ENCODE results near the gene RANBP9. TPM values are rescaled to one million over a fixed set of nuclear protein-coding genes. Genes with fewer than 3 reads are reported as not detected.
A peak's percentile ranks its signal among the peaks of the same experiment; 100 is the strongest.

The RANBP9 gene
- total and polyA plus RNA-seq, 2 of the 13 experiments (the other 11 are each of a cell fraction or from before 2014, with no cell fraction given) = 26.6 to 30.6 TPM

DNA sequence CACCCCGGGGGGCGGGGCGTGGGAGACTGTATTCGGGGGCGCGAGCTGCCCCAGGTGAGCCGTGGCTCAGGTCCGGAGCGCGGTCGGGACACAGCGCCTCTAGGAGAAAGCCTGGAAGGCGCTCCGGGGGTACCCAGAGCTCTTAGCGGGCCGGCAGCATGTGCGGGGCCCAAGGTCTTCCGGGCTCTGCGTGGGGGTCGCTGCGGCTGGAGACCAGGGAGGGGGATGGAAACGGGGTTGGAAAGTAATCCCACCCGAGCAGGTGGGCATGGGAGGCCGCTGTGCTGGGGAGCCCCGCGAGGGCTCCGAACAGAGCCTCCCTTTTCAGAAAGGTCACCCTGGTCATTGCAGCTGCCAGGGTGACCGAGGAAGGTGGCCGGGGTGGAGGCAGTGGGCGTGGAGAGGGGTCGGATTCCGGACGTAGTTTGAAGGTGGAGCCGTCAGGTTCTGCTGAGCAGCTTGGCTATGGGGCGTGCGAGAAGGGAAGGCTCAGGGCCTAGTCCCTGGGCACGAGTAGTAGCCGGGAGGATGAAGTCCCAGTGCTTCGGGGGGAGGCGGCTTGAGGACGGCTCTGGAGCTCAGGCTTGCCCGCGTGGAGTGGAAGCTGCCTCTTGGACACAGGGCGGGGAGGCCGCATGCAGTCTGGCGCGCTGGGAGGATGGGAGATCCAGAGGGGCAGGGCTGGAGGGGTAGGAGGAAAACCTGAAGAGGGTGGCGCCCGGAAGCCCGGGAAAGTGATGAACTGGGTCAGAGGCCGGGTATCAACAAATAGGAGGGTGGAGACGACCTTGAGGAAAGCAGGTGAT is 136.9 kb downstream of the RANBP9 start, which contains the start of gene SIRT5:
SIRT5 (plus strand) TSS at position 31 of the 806 bp plus-strand sequence. CDS start 9,510 bp downstream, outside the sequence.
- H3K9ac ChIP-seq (ENCODE audit: insufficient read depth, low read depth, low read length) = peak within 1 kb of the TSS; percentile 98
- no TSS peak for BruUV-seq (replicated peaks)
- H2AFZ ChIP-seq (ENCODE audit: low read length) = no peak within 1 kb of the TSS
- WGBS (ENCODE audit: low lambda C conversion rate) = under 1% methylated on average over 31 of the region's 52 CpGs
- CTCF ChIA-PET (ENCODE audit: low intra/inter-chr PET ratio, low total read pairs) = interaction anchor here (2.0 kb wide), 1 partner anchor 30 kb away, joined by 7 read pairs; no protein-coding TSS in a partner anchor
- no peaks in the 10 kb centered on the region; a peak in 1 of 5 replicates for H3K36me3 ChIP-seq (replicated peaks in 1 of 2; ENCODE audit: control insufficient read depth in 1 of 2, insufficient read depth in 2 of 2, low read length in 2 of 2)
- no peaks in the 10 kb centered on the region for H3K9me3 ChIP-seq (ENCODE audit: low read length)
- DNase-seq (ENCODE audit: low spot score) = peak; percentile 94
- no peaks in the 10 kb centered on the region for H3K27me3 ChIP-seq (ENCODE audit: control insufficient read depth in 1 of 2, insufficient read depth in 2 of 2, low read length in 2 of 2)
- H3K27ac ChIP-seq (ENCODE audit: extremely low read length, insufficient read depth, low read length) = peak within 1 kb of the TSS; percentile 99
- no peaks in the 10 kb centered on the region for H4K20me1 ChIP-seq (ENCODE audit: insufficient read depth, low read length)
- in situ Hi-C loops (cut with HindIII; ENCODE audit: extremely low pct_ligation_motif_present, low pct_unique_long_range_greater_than_20kb) (loop anchor here (5.0 kb wide), 1 partner anchor 43 kb away; the partner anchor contains the start of gene NOL7), intact Hi-C loops (cut with micrococcal nuclease; ENCODE audit: unreplicated experiment) (loop anchor here (1.0 to 5.0 kb wide), 5 partner anchors 31 to 238 kb away; partner anchors contain the start of genes MCUR1 and NOL7)
- peaks cover 34% of the 10 kb centered on the region for H3K4me1 ChIP-seq (ENCODE audit: insufficient read depth, low read length)
- no peak for FAIRE-seq
- POLR2A ChIA-PET = interaction anchor here (0.6 to 4.7 kb wide), 38 partner anchors 9 to 285 kb away, joined by 3 to 119 read pairs (median 4); partner anchors contain the start of genes GFOD1, MCUR1, NOL7 and RANBP9
- peaks cover 25% of the 10 kb centered on the region for H3K79me2 ChIP-seq (ENCODE audit: insufficient read depth, low read length)
- H3K4me2 ChIP-seq (ENCODE audit: low read depth, low read length) = peak within 1 kb of the TSS; percentile 100
- peak within 1 kb of the TSS; percentile 87 to 94 (median 88) for H3K4me3 ChIP-seq (replicated peaks in 1 of 3; ENCODE audit: insufficient read depth in 1 of 3, low read depth in 2 of 3, low read length in 3 of 3)
- peak; percentile 89 for ATAC-seq
- TF ChIP-seq, protein P1, sequence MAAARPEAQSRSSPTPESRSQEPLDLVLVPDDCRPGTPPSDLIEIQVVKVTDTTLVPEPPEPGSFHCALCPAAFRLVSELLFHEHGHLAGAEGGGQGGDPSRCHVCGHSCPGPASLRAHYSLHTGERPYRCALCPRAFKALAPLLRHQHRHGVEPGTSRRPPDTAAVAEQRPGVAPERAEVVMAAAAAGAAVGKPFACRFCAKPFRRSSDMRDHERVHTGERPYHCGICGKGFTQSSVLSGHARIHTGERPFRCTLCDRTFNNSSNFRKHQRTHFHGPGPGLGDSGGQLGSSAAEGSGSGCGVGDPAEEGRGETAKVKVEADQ (CRISPR knock-in tag; IDR thresholded peaks at IDR 0.05; ENCODE audit: borderline replicate concordance) = peak; percentile 36; the same call in 1 of the 2 replicates
- TF ChIP-seq MTA3 (CRISPR knock-in tag; IDR thresholded peaks at IDR 0.05) = no peak
- TF ChIP-seq ZNF160 (CRISPR knock-in tag; IDR thresholded peaks at IDR 0.05) = peak; percentile 67
- TF ChIP-seq, protein P2, sequence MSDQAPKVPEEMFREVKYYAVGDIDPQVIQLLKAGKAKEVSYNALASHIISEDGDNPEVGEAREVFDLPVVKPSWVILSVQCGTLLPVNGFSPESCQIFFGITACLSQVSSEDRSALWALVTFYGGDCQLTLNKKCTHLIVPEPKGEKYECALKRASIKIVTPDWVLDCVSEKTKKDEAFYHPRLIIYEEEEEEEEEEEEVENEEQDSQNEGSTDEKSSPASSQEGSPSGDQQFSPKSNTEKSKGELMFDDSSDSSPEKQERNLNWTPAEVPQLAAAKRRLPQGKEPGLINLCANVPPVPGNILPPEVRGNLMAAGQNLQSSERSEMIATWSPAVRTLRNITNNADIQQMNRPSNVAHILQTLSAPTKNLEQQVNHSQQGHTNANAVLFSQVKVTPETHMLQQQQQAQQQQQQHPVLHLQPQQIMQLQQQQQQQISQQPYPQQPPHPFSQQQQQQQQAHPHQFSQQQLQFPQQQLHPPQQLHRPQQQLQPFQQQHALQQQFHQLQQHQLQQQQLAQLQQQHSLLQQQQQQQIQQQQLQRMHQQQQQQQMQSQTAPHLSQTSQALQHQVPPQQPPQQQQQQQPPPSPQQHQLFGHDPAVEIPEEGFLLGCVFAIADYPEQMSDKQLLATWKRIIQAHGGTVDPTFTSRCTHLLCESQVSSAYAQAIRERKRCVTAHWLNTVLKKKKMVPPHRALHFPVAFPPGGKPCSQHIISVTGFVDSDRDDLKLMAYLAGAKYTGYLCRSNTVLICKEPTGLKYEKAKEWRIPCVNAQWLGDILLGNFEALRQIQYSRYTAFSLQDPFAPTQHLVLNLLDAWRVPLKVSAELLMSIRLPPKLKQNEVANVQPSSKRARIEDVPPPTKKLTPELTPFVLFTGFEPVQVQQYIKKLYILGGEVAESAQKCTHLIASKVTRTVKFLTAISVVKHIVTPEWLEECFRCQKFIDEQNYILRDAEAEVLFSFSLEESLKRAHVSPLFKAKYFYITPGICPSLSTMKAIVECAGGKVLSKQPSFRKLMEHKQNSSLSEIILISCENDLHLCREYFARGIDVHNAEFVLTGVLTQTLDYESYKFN (CRISPR knock-in tag; conservative IDR thresholded peaks at IDR 0.05) = peak; percentile 66
- TF ChIP-seq, protein P3, sequence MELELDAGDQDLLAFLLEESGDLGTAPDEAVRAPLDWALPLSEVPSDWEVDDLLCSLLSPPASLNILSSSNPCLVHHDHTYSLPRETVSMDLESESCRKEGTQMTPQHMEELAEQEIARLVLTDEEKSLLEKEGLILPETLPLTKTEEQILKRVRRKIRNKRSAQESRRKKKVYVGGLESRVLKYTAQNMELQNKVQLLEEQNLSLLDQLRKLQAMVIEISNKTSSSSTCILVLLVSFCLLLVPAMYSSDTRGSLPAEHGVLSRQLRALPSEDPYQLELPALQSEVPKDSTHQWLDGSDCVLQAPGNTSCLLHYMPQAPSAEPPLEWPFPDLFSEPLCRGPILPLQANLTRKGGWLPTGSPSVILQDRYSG (CRISPR knock-in tag; IDR thresholded peaks at IDR 0.05) = no peak; the same call in 1 of the 2 replicates
- peak; percentile 96 for TF ChIP-seq KDM5B (CRISPR knock-in tag; IDR thresholded peaks at IDR 0.05; ENCODE audit: borderline replicate concordance)
- TF ChIP-seq ATAD3A (CRISPR knock-in tag; IDR thresholded peaks at IDR 0.05) = no peak
- TF ChIP-seq SUZ12 (IDR thresholded peaks at IDR 0.05; ENCODE audit: low read depth, low read length) = no peak
- TF ChIP-seq ARNT2 (CRISPR knock-in tag; IDR thresholded peaks at IDR 0.05; ENCODE audit: low read depth) = peak; percentile 82
- TF ChIP-seq, protein P4, sequence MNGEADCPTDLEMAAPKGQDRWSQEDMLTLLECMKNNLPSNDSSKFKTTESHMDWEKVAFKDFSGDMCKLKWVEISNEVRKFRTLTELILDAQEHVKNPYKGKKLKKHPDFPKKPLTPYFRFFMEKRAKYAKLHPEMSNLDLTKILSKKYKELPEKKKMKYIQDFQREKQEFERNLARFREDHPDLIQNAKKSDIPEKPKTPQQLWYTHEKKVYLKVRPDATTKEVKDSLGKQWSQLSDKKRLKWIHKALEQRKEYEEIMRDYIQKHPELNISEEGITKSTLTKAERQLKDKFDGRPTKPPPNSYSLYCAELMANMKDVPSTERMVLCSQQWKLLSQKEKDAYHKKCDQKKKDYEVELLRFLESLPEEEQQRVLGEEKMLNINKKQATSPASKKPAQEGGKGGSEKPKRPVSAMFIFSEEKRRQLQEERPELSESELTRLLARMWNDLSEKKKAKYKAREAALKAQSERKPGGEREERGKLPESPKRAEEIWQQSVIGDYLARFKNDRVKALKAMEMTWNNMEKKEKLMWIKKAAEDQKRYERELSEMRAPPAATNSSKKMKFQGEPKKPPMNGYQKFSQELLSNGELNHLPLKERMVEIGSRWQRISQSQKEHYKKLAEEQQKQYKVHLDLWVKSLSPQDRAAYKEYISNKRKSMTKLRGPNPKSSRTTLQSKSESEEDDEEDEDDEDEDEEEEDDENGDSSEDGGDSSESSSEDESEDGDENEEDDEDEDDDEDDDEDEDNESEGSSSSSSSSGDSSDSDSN (CRISPR knock-in tag; IDR thresholded peaks at IDR 0.05) = peak; percentile 92
- peak; percentile 49 for TF ChIP-seq YY1 (IDR thresholded peaks at IDR 0.05; ENCODE audit: insufficient read depth, insufficient replicate concordance, low read depth, low read length)
- peak; percentile 82 for TF ChIP-seq SRY (CRISPR knock-in tag; IDR thresholded peaks at IDR 0.05)
- TF ChIP-seq REL (CRISPR knock-in tag; conservative IDR thresholded peaks at IDR 0.05) = peak; percentile 85; the same call in 1 of the 2 replicates
- TF ChIP-seq SOX6 (IDR thresholded peaks at IDR 0.05) = no peak
- TF ChIP-seq SOX6 (CRISPR knock-in tag; IDR thresholded peaks at IDR 0.05) = peak; percentile 86
